Endothelial cell of hepatic sinusoid (primary cell): ENCODE data around the gene NRIP2.

ENCODE experiments used
- in situ Hi-C: cut with HindIII; loops from 2 replicates; pipeline ENCODE4 v1.10.0; 2017; ENCODE audit warnings: low sequenced_read_pairs

NRIP2 gene

GRCh38 chr12:2851931-2852330, 17.1 kb upstream of the NRIP2 start:
- in situ Hi-C loops = no loop called here

GRCh38 chr12:2845280-2845679, 10.4 kb upstream of the NRIP2 start:
- in situ Hi-C loops = no loop called here

- in situ Hi-C loops = no loop called here
Observed at GRCh38 chr12:2844786-2845185, 10.0 kb upstream of the NRIP2 start.

GRCh38 chr12:2842948-2843347, 8.1 kb upstream of the NRIP2 start:
- in situ Hi-C loops = no loop called here

- in situ Hi-C loops = no loop called here
Observed at GRCh38 chr12:2841056-2841650, 6.3 kb upstream of the NRIP2 start.

GRCh38 chr12:2836574-2836973, 1.7 kb upstream of the NRIP2 start:
- in situ Hi-C loops = no loop called here

GRCh38 chr12:2835691-2836403, 1.0 kb upstream of the NRIP2 start:
- in situ Hi-C loops = no loop called here

GRCh38 chr12:2833810-2834209, 1.0 kb downstream of the NRIP2 start:
- in situ Hi-C loops = no loop called here

- in situ Hi-C loops = no loop called here
Observed at GRCh38 chr12:2833327-2833726, 1.5 kb downstream of the NRIP2 start.

GRCh38 chr12:2832550-2833127, 2.2 kb downstream of the NRIP2 start:
- in situ Hi-C loops = no loop called here

GRCh38 chr12:2829275-2829674, 5.6 kb downstream of the NRIP2 start:
- in situ Hi-C loops = no loop called here

GRCh38 chr12:2826721-2827515, 7.9 kb downstream of the NRIP2 start:
- in situ Hi-C loops = no loop called here

GRCh38 chr12:2826036-2826435, 8.8 kb downstream of the NRIP2 start:
- in situ Hi-C loops = no loop called here

GRCh38 chr12:2825132-2825531, 9.7 kb downstream of the NRIP2 start:
- in situ Hi-C loops = no loop called here

- in situ Hi-C loops = no loop called here
Observed at GRCh38 chr12:2824541-2824940, 10.3 kb downstream of the NRIP2 start.

- in situ Hi-C loops = no loop called here
Observed at GRCh38 chr12:2823483-2823882, 11.4 kb downstream of the NRIP2 start.

GRCh38 chr12:2820432-2820831, 14.4 kb downstream of the NRIP2 start:
- in situ Hi-C loops = no loop called here

- in situ Hi-C loops = no loop called here
Observed at GRCh38 chr12:2819810-2820209, 15.0 kb downstream of the NRIP2 start.

GRCh38 chr12:2813214-2814185, 21.3 kb downstream of the NRIP2 start:
- in situ Hi-C loops = no loop called here
